Kidney glomerular epithelial cell (primary cell): ENCODE results near the gene NOL4L.

Experiments
- DNase-seq: peaks from one replicate; lab custom pipeline; 2025; lab: John Stamatoyannopoulos, UW

NOL4L gene

DNA sequence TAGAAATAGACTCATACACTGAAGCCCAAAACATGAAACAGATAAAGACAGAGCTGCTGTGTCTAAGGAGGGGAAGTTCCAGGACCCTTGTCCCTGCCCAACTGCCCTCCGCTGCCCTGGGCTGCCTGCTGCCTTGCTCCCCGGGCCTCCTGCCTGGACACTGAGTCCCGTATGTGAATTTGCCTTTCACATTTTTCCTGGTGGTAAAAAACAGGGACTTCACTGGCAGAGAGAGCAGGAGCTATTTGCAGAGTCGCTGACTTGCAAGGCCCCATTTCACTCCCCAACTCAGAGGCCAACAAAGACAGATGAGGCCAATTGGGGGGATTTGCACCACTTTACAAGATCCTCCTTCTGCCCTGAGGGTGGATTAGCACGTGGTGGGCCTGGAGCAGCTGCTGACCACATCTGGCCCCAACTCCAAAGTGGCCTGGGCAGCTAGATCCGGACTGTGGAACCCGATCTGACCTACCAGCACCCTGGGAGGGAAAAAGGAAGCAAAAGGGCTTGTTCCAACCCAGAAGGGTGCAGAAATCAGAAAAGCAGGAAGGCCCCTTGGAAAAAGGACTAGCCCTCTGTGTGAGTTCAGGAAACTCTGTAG is 61.4 kb downstream of the NOL4L start:
- no peak for DNase-seq

DNA sequence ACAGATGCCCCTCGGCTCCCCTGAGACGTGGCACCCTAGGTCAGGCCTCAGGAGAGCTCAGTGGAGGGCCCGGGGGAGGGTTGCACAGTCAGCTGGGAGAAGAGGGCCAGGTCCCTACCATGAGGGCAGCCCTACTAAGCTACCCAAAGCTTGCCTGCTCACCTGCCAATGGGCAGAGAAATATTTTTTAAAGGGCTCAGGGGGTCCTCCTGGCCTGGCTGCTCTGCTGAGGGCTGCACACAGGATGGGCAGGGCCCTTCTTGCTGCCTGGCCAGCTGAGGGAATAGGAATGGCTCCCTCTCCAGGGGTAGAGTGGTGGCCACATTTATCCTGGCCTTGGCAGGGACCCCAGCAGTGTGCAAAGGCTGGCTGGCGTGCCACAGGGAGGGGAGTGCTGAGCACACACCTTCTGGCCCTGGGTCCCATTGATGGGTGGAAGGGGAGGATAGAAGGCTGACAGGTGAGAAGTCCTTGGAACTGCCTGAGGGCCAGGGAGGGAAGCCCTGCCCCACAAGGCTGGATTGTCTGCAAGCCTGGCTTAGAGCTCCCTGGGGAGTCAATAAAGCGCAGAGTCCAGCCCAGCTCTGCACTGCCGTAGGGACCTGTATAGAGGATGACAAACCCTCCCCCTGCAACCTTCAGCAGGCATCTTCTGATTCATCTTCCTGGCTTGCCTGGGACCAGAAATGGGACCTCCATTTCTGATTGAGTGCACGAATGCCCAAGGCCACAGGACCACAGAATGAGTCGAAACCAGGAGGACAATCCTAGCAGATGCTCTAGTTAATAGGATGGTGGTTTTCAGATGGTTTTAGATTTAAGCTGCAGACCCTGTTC is 62.1 kb downstream of the NOL4L start:
- no peak for DNase-seq

DNA sequence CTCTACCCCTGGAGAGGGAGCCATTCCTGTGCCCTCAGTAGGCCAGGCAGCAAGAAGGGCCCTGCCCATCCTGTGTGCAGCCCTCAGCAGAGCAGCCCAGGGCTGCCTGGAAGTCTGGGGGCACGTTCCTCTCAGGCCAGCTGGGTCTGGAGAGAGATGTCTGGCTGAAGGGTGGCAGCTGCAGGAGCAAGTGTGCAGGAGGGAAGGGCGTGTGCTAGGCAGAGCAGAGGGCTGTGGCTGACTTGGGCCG is 62.7 kb downstream of the NOL4L start:
- no peak for DNase-seq

DNA sequence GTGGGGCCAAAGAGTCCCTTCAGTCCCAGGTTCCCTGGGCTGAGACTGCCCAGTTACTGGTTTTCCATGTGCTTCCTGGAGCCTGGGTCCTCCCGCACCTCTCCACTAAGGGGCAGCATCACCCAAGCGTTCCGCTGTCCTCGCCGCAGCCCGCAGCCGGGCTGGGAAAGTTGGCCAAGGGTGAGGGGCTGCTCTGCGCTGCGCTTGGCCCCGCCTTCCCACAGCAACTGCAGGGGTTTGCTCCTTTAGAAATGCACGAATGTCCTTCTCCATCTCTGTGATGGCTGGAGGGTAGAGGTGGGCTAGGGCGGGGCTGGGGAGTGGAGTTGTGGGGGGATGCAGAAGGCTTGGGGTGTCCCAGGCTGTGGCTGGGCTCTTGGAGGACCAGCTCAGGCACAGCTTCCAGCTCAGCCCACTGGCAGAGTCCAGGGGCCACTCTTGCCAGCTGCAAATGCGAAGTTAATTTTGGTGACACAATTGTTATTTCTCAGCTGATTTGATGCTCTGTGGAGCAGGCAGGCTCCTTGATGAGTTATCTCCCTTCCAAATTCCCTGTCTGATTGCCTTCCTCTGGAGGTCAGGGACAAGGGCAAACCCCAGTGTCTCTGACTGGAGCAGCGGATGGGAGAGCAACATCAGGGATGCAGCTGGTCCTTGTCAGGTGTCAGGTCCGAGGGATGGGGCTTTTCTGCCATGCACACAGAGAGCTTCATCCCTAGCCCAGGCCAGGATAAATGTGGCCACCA is 63.2 kb downstream of the NOL4L start:
- peak; percentile 44 for DNase-seq

DNA sequence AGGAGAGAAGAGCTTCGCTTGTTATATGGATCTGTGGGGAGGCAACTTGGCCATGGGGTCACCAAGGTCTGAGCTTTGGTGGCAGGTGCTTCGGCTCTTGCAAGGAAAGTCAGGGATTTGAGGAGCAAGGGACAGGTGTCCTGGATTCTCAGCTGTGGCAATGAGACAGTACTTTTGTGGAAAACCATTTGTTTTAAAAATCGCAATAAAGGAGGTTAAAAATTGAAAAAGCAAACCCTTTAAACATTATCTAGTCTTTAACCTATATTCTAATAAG is 64.3 kb downstream of the NOL4L start:
- no peak for DNase-seq

DNA sequence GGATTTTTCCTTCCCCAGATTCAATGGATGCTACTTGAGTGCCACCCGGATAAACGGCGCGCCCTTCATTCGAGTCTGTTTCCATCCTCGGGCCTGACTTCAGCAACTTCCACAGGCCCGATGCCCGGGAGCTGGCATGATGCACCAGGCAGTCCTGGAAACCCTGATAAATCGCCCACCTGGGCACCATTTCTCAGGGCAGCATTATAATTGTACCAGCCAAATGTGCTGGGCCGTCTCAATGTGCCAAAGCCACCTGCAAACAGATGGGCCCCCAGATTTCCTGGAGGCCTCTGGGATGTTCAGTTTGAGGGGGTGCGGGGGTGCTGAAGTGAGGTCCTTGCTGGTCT is 65.8 kb downstream of the NOL4L start:
- DNase-seq: no peak

DNA sequence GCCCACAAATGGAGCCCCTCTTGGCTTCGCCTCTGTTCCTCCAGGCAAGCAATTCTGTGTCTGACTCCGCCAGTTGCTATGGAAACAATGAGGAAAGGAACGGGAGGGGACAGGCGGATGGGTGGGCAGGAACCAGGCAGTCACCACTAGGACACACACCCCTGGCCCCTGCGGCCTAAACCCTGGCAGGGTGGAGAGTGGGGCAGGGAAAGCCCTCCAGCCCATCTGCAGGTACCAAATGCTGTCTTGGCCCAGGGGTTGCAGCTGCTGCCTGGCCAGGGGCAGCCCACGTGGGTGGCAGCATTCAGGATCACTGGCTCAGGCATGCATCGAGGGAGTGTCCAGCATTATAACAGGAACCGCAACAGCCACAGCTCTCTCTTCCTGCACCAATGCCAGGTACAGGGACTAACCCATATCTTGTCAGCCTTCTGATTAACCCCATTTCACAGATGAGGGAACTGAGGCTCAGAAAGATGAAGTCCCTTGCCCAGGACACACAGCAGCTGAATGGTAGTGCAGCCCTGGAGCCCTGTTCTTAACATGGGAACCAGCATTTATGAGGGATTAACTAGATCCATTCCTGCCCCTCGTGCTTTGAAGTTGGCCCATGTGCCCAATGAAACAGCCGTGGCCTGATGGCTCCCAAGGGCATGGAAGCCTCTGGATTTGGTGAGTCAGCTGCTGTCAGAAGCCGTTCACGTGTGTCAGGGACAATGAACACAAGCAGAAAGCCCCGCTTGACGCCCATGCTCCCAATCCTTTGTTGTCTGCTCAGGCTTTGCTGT is 66.3 kb downstream of the NOL4L start:
- DNase-seq: no peak

DNA sequence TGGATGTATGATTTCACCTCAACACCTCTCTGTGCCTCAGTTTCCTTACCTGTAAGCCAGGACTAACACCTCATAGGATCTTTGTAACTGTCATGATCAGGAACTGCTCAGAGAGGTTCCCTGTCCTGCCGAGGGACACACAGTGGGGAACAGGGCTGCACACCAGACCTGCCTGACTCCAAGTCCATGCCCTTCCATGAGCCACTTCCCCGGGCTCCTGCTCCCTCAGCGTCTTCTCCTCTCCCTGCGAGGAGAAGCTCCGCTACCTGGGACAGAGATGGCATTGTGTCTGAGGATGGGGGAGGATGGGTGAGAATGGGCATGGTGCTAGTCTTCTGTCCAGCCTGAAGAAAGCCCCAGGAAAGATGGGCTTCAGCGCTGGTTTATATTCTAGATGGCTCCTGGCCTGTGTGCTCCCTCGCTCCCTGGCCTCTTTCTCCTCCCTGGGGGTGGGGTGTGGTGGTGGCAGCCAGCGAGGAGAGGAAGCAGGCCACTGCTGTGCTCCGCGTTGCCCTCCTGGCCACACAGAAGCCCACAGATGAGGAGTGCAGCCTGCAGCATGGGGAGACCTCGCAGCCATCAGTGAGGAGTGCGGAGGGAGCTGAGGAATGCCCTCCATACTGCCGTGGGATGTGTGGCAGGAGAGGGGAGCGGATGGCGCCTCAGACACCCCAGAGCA is 67.1 kb downstream of the NOL4L start:
- no peak for DNase-seq

DNA sequence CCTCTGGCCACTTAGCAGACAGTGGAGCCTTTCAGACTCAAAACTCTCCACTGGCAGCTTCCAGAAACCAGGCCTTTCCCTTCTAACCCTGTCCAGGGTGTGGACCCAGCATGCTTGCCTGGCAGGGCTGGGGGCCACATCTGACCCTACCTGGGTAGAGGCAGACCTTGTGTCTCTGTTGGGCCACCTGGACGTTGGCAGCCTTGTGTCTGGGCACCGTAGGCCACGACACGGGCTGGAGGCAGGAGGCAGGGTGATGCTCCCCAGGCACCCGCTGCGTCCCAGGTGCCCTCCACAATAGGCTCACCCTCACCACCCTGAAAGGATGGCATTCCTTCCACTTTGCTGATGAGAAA is 67.6 kb downstream of the NOL4L start:
- DNase-seq: no peak

DNA sequence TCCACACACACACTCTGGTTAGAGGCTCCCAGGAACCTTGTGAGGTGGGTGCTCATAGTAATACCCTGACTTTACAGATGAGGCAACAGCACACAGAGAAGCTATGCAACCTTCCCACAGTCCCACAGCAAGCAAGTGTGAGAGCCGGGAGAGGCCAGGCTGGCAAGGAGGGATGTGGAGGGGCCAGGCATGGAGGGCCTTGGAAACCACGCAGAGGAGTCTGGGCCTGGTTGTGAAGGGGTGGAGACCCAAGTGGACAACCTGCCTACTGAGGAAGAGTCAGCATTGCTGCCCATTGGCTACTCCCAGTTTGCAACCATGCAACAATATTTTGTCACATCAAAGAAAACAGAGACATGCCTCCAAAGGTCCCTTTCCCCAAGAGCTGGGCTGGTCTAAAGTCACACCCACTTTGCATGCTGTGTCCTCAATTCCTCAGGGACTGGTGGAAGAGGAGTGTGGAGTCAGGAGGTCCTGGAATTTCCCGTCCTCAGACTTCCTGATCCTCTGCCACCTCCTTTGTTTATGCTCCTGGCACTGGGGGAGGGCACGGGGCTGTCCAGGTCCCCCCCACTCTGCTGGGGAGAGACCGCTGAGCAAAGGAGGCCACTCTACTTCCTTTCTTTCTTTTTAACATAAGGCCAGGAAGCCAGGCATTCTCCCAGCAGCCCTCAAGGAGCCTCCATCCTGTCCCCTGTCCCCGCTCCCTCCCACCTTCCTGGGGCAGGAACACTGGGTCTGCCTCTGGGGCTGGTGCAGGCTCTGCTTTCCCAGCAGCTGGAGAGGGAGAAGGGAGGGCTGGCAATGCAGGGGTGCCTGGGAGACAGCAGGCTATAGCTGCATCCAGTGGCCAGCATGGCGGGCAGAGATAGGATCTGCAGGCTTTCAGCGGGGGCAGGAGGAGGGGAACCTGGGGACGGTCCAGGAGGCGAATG is 68.3 kb downstream of the NOL4L start:
- no peak for DNase-seq

DNA sequence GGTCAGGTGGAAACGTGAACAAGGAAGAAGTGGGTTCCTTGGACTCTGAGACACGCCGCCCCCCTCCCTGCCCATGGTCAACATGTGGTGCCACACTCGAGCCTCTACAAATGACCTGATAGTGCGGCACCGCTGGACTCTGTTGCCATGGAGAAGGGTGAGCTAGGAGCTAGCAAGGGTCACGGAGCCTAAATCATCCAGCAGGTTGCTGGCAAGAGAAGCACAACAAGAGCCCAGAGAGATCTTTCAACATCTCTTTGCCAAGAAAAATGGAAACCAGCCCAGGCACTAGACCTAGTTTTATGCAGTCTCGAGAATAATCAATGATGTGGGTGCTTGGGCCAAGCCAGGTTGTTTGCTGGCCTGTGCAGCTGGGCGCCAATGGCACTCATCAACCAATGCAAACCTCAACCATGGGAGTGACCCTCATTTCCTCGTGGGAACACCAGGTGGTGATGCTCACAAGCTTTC is 69.5 kb downstream of the NOL4L start:
- DNase-seq: no peak

DNA sequence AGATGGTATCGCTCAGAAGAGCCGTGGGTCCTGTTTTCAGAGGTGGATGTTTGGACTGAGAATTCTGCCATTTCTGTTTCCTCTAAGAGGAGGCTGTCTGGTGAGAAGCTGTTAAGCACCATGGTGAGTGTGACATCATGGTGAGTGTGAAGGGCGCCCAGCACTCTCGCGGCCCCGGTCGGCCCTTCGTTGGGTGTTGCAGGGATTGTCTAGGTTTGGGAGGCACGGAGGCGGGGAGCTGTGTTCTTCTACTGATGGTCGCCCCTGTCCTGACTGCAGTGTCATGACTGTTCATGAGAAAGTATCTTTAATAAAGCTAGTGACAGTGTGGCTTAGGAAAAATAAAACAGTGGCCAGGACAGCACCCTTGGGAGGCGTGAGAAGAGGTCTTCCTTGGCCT is 70.4 kb downstream of the NOL4L start:
- DNase-seq: no peak

DNA sequence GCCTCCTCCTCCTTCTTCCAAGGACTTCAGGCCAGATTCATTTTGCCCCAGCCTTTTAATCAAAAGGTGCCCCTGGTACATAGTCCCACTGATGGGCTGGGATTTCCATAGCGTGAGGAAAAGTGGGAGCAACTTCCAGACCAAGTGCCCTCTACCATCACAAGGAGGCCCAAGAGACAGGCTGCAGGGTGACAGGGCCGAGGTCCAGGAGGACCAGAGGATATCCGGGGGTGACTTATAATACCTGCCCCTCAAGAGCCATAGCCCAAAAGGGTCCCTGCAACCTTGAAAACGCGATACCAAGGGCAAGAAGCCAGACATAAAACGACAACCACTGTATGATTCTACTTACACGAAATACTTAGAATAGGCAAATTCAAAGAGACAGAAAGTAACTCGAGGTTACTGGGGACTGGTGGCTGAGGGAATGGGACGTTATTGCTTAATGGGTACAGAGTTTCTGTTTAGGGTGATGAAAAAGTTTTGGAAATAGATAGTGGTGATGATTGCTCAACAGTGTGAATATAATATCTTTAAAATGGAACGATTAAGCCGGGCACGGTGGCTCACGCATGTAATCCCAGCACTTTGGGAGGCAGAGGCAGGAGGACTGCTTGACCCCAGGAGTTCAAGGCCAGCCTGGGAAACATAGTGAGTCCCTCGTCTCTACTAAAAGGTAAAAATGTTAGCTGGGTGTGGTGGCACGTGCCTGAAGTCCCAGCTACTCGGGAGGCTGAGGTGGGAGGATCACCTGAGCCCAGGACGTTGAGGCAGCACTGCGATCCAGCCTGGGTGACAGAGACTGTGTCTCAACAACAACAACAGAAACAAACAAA is 71.9 kb downstream of the NOL4L start:
- DNase-seq: no peak

DNA sequence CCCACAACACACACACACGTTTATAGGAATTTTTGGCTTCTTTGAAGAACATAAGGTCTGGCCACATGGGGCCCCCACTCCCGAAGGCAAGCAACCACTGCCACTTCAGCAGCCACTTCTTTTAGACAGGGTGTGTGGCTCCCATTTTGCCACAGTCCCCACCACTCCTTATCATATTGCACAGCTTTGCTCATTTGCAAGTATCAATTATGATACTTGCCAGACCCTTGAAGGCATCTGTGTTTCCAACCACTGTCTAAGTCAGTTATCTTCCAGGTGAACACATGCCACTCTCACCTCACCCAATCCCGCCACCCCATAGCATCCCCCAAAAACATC is 73.1 kb downstream of the NOL4L start:
- no peak for DNase-seq

DNA sequence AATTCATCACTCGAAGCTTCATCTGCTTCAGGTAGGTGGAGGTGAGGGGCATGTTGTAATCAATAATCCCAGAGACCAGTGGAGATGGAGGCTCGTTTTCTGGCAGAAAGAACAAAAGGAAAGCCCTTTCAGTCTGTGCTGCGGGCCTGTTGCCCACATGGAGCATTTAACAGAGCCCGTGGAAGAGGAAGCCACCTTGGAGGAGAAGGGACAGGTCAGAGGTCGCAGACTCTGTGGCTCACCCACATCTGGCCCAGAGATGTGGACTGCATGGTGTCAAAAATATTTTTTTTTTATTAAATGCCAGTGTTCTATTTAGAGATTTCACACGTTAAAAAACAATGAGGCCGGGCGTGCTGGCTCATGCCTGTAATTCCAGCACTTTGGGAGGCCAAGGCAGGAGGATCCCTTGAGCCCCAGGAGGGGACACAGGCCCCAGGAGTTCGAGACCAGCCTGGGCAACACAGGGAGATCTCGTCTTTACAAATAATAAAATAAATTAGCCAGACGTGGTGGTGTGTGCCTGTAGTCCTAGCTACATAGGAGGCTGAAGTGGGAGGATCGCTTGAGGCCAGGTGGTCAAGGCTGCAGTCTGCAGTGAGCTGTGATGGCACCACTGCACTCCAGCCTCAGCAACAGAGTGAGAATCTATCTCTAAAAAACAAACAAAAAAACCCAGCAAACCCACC is 73.6 kb downstream of the NOL4L start:
- no peak for DNase-seq

DNA sequence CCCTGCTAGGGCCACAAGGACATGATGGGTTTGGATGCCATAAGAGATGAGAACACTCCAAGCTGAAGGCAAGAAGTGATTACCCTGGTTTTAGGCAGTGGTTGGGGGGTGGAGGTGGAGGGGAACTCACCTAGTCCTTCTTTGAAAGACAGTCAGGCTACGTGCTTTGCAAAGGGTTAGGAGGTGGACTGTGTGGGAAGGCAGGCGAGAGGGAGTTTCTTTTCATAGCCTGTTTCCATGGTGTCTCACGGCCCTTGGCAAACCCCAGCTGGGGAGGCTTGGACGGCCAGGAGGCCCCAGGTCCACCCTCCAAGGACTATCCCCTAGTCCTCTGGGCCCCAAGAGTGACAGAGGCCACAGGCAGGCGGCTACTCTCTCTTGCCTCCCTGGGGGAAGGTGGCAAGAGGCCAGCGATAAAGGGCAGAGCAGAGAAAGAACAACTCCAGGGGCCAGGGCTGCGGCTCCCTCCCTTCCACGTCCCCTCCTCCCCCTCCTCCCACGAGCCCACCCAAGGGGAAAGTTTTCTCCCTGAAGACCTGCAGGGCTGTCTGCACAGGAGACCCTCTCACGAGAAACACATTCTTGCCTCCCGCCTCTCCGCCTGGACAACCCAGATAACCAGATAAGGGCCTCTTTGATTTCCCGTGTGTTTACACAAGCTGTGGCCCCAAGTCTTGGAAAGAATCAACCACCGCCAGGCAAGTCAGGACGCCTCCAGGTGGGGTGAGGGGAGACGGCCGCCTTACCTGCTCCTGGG is 74.4 kb downstream of the NOL4L start:
- no peak for DNase-seq

DNA sequence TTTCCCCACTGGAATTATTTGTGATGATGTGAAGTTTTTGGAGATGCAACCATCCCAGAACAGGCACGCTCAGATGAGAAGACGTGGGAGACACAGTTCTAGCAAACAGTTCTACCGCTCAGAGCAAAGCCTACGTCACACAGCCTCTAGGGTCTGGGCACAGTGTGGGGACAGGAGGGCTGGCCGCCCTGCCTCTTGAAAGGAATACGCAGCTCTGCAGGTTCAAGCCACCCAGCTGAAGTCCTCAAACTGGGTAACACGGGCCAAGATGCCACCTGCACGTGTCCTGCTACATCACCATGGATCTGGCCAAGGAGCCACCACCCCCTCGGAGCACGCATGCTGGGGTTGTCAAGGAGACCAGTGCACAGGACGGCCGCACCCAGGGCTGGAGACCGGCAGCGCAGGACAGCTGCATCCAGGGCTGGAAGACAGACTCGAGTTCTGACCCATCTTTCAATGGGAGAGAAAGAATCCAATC is 75.0 kb downstream of the NOL4L start:
- DNase-seq: no peak

DNA sequence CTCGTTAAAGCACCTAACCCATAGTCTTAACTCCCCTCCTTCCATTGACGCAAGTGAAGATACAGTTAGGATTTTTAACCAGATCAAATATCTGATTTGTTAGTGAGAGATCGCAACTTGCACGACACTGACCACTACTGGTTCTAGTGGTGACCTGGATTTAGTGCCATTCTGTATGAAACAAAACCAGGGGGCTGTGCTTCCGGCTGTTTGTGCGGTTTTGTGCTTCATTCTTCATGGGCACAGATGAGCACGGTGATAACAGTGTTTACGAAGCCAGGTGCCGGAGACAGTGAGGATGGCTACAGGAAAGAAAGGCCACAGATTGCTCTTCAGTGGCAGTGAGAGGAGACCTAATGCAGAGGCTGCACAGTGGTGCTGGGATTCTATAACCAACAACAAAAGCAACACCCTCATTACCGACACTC is 75.5 kb downstream of the NOL4L start:
- DNase-seq: peak; percentile 26

DNA sequence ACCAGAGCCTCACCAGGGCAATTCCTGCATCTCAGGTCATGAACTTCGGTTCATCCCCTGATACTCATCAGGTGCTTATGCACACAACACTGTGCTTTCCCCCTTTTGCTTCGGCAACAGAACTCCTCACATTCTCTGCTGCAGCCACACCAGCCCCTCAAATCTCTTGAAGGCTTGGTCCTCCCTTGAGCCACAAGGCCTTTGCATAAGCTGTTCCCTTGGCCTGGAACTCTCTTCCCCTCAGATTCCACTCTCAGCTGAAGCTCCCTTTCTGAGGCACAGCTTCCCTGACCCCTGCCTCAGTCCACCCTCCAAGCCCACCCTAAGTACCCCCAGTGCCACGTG is 76.4 kb downstream of the NOL4L start:
- no peak for DNase-seq
